HG03064 (cell line): ENCODE data around the gene CAPN9.

Experiments
- ATAC-seq: cut with Tn5 transposase; IDR thresholded peaks from one replicate; pipeline ENCODE4 v1.9.1; 2021; ENCODE audit warnings: low read depth; ENCODE audit not compliant: unreplicated experiment

CAPN9 gene

GRCh38 chr1:230792691-230793462 lies 45.7 kb downstream of the CAPN9 start:
- ATAC-seq = no peak

DNA sequence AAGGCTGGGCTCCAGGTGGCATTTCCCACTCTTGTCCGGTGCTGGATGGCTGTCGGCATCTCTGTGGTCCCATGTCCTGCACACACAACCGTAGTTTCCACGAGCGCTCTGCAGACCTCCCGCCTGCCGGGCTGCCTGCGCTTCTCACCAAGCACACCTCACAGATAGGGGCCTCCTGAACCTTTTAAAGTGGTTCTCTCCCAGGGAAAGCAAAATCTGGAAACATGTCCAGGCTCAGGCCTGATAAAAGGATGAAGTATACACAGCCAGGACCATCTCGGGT lies 46.2 kb downstream of the CAPN9 start:
- ATAC-seq = no peak

DNA sequence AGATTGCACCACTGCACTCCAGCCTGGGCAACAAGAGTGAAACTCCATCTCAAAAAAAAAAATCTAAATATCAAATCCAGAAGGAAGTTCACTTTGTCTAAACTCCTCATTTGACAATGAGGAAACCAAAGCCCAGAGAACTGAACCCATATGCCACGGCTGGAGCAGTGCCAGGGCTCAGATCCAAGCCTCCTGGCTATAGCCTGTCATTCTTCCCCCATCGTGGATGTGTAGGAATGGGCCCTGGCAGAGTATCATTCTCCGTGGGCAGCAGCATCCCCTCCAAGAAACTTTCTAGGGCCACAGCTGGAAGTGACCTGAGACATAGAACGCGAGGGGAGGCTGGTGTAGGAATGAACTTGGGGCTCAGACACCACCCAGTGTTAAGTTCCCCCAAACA lies 47.2 kb downstream of the CAPN9 start:
- ATAC-seq = no peak

- no peak for ATAC-seq
Observed at GRCh38 chr1:230794871-230795605, 47.9 kb downstream of the CAPN9 start.

GRCh38 chr1:230796626-230797025 lies 49.4 kb downstream of the CAPN9 start:
- ATAC-seq = no peak

GRCh38 chr1:230797376-230797920 lies 50.3 kb downstream of the CAPN9 start:
- ATAC-seq = no peak

GRCh38 chr1:230797942-230798365 lies 50.8 kb downstream of the CAPN9 start:
- ATAC-seq = no peak

- no peak for ATAC-seq
Observed at GRCh38 chr1:230798491-230798890, 51.3 kb downstream of the CAPN9 start.

DNA sequence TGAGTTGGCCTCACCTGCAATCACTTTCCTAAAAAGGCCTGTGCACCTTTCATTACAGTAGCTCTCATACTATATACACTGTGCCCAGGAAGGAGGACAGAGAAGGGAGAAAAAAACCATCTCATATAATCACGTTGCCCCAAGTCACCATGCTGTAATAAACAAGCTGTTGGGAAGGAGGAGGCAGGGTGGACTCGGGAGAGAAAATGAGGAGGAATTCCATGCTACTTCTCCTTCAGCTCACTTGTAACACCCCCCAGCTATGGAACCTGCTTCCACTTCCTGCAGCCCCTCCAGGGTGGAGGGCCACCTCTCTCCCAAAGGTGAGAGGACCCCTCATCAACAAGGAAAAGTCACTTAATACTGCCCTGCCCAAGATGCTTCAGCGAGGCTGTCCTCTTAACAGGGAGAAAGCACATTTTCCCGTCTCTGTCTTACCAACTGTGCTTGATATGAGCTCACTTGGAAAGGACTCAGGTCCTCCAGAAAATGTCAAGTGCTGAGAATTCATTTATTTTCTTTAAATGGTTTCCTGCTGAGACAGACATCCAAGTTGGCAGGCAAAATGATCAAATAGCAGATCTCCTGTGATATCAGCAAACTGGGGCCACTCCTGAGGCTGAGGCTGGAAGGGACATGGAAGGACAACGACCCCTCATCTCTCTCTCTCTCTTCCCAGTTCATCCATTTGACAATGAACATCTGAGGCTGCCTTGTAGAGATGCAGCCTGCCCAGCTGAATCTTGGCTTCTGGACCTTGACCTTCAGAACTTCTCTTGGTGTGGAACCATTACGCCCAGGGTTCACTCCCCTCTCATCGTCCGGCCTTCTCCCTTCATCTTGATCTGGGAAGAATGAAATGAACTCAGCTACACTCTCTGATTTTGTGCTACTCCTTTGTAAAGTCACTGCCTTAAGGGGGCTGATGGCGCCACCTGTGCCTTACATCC lies 54.0 kb downstream of the CAPN9 start:
- no peak for ATAC-seq

DNA sequence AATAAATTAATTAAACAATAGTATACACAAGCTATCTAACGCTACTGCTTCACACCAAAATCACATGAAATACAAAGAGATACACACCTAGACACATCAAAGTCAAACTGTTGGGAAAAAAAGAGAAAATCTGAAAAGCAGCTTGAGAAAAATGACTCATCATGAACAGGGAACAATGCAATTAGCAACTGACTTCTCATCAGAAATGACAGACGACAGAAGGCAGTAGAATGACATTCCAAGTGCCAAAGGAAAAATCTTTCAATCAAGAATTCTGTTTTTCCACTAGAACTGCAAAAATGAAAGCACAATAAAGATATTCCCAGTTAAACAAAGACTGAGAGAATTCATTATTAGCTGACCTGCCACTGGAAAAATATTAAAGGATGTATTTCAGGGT lies 57.2 kb downstream of the CAPN9 start:
- no peak for ATAC-seq

DNA sequence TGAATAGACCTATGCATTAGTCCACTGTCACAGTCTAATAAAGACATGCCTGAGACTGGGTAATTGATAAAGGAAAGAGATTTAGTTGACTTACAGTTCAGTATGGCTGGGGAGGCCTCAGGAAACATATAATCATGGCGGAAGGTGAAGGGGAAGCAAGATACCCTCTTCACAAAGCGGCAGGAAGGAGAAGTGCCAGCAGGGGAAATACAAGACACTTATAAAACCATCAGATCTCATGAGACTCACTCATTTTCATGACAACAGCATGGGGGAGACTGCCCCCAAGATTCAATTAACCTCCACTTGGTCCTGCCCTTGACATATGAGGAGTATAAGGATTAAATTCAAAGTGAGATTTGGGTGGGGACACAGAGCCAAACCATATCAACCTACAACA lies 59.4 kb downstream of the CAPN9 start:
- ATAC-seq = no peak

GRCh38 chr1:230807029-230807428 lies 59.8 kb downstream of the CAPN9 start:
- no peak for ATAC-seq

GRCh38 chr1:230807561-230808280 lies 60.5 kb downstream of the CAPN9 start:
- no peak for ATAC-seq

DNA sequence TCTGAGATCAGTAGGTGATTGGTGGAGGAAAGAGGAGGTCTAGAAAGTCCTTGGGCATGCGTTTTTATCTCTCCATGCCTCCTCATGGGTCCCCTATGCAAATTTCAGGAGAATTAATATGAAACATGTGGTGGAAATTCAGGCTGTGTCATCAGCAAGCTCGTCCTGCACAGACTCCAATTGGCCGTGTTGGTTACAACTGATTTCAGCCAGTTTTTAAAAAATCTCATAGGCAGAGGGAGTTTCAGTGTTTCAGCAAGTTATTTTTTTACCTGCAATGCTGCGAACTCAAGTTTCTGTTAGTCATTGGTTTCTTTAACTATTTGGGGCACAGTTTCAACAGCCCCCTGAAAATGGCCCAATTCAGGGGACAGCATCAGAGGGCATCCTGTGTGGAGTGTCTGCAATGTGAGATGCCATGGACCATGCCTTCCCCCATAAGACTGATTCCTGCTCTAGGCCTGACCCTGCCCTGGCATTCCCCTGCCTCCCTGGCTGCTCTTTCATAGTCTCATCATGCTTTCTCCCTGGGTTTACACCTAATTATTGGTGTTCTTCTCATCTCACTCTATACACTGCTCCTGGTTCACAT lies 61.2 kb downstream of the CAPN9 start:
- no peak for ATAC-seq

- ATAC-seq = no peak
Observed at GRCh38 chr1:230809256-230809990, 62.2 kb downstream of the CAPN9 start.

GRCh38 chr1:230812568-230812967 lies 65.4 kb downstream of the CAPN9 start:
- ATAC-seq = no peak

DNA sequence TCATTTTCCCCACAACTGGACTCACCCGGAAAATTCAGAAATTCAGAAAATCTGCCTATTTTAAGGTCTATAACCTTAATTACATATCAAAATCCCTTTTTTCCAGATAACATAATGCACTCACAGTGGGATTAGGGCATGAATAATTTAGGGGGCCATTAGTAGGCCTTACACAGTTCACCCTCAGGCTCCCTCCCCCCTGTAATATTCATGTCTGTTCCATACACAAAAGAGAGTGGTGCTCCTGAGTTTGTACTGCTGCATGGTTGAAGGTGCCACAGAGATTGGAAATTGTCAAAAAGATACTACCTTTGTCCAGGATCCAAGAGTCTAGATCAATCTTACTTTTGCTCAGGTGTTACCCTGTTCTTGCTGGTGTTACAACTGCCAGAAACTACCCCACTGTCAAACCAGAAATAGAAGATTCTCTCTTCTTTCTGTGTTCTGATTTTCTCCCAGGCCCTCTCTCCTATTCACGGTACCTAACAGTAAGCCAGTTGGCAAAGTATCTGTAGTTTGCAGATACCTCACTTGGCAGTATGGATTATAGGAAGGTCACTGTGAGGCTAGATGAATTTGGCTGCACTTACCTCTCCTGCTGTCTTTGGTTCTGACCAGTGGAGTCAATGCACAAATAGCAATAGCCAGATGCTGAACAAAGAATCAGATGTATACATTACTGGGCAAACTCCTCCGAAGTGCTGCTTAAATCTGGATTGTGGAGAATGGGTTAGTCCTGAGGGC lies 67.9 kb downstream of the CAPN9 start:
- no peak for ATAC-seq

GRCh38 chr1:230816018-230816417 lies 68.8 kb downstream of the CAPN9 start:
- no peak for ATAC-seq

GRCh38 chr1:230818367-230818766 lies 71.2 kb downstream of the CAPN9 start:
- ATAC-seq = no peak
